GM21528 (cell line): ENCODE data around the gene IQSEC2.

ENCODE experiments used
- ATAC-seq: cut with Tn5 transposase; IDR thresholded peaks from one replicate; pipeline ENCODE4 v1.9.1; 2021; ENCODE audit warnings: mild to moderate bottlenecking, moderate library complexity; ENCODE audit not compliant: unreplicated experiment, low FRiP score

IQSEC2 gene

DNA sequence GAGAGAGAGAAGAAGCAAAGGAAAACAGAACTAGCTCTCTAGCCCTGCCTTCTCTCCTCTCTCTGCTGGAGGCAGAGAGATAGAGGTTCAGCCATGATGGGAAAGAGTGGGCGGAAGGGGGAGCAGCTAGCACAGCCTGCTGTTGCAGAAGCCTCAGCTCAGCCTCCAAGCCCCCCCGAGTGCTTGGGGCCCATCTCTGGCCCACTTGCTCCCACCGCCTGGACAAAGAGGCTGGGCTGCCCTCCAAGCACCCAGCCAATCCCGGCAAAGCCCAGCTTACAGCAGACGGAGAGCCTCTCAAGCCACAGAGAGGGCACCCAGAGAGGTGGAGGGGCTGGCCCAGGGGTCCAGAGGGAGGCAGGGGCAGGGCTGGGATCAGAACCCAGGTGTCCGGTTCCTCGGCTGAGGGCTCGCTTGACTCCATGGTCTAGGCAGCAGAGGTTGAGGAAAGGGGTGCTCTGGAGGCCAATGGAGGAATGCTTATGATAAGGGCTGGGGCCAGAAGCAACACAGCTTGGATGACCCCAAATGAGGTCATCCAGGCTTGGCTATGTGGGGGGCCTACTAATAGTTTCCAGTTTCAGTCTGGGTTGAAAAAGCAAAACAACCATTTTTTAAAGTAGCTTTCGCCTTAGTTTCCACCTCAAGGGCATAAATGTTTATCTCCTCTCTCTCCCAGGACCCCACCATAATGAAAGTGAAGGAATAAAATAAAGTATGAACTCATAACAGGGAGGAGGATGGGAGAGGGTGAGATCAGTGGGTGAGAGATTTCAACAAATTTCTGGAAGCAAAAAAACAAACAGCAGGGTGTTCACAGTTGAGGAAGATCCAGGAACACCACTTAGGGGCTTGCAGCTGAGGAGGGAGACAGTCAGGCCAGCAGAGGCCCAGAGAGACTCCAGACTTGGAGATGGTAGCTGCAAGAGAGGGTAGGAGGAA lies 24.9 kb upstream of the IQSEC2 start:
- no peak for ATAC-seq

DNA sequence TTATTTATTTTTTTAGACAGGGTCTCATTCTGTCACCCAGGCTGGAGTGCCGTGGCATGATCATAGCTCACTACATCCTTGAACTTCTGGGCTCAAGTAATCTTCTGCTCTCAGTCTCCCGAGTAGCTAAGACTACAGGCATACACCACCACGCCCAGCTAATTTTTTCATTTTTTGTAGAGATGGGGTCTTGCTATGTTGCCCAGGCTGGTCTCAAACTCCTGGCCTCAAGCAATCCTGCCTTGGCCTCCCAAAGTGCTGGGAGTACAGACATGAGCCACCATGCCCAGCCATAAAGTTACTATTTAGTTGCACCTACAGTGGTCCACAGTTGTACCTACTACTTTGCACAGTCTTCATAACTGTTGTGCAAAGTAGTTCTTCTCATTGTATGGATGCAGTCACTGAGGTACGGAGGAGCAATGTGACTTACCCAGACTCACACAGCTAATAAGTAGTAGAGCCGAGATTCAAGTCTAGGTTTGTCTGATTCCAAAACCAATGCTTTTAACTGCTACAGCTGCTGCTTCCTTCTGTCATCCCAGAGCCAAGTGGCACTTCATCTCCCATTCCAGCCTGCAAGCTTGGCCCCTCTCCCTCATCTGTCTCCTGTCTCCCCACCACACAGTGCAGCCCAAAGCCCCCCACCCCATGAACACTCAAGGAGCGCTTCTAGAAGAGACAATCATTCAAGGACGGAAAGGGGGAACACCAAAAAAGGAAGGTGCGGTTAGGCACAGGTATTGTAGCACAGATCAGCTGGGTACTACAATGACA lies 24.0 kb upstream of the IQSEC2 start:
- ATAC-seq = no peak

GRCh38 chrX:53303195-53303594 lies 21.8 kb upstream of the IQSEC2 start:
- no peak for ATAC-seq

DNA sequence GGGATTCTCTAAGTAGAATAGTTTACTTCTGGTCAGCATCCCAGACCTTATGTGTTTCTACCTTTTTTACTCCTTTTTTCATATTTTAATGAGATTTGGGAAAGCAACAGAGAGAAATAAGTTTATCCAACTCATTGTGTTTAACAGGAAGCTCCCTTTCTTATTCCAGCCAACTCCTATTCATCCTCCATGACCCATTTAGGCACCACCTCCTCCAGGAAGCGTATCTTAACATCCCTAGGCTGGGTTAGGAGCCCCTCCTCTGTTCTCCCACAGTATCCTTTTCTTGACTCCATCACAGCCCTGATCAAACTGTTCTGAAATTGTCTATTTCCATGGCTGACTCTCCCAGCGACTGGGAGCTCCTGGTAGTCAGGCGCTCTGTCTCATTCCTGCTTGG lies 18.8 kb upstream of the IQSEC2 start:
- no peak for ATAC-seq

GRCh38 chrX:53294024-53294648 lies 12.8 kb upstream of the IQSEC2 start:
- no peak for ATAC-seq

DNA sequence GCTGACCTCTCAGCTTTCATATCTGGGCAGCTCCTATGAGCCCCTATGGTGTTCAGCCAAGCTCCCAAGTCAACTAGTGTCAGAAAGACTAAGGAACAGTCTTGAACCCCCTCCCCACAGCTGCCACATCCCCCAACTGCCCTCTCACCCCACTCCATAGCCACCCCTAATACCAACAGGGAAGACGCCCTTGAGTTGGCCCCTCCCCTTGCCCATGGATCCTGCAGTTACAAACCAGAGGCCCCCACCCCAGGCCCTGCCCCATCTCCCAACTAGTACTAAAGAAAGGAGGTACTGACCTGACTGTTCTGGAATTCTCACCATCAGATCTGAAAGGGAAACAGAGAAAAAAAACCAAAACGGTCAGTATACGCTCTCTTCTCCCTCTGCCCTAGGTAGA lies 10.2 kb upstream of the IQSEC2 start:
- ATAC-seq = no peak

DNA sequence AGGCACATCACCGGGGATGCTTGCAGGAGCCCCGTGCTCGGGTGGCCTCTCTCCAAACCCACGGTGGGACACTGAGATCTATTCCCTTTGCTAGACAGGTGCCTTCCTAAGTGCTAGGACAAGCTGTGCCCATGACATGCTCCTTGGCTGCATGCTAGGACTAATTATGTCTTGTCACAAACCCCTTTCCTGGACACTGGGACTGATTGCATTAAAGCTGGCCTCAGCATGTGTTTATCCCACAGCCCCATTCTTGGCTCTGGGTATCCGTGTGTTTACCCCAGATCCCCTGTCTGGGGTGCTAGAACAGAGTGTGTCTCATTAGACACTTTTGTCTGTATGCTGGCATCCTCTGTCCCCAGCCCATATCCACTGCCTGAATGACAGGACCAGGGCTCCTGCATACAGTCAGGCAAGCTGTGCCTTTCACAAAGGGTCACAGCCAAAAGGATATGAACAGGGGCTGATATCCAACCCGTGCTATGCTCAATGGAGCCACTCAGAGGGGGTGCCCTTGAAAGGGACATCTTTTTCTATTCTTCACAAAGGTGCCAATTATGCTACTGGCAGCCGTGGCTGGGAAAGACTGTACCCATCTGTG lies 9.2 kb upstream of the IQSEC2 start:
- ATAC-seq = no peak

DNA sequence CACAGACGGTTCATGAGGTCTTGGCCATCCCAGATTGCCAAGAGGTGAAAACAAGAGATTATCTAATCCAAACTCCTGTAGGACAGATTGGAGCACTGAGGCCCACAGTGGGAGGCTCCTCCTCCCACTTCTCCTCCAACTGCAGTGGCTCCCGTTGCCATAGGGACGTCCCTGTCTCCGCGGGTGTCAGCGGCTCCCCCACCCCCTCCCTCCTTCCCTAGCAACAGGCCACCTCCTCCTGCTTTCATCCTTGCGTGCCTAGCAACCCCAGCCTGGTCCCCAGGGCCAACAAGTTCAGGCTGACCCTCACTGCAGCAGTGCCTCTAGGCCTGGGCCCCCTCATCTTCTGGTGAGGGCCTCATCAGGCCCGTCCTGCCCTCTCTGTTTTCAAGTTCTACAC lies 6.8 kb upstream of the IQSEC2 start:
- no peak for ATAC-seq

- no peak for ATAC-seq
These were observed 6.2 kb upstream of the IQSEC2 start for GRCh38 chrX:53287493-53288138.

DNA sequence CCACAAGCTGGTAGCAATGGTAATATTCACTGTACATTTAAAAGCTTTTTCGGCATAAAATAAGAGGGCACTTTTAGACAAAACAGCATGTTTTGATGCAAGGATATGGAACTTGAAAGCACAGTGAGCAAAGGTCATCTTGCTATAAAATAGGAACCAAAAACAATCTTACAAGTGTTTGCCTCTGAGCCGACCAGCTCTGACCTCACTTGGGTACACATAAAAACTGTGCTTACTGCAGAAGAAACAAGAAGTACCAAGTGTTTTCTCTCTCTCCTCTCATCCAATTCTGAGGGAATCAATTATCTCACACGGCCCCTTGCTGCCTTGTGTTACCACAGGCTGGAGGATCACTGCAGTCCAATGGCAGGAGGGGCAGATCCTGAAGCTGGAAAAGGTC lies 4.8 kb upstream of the IQSEC2 start:
- no peak for ATAC-seq

DNA sequence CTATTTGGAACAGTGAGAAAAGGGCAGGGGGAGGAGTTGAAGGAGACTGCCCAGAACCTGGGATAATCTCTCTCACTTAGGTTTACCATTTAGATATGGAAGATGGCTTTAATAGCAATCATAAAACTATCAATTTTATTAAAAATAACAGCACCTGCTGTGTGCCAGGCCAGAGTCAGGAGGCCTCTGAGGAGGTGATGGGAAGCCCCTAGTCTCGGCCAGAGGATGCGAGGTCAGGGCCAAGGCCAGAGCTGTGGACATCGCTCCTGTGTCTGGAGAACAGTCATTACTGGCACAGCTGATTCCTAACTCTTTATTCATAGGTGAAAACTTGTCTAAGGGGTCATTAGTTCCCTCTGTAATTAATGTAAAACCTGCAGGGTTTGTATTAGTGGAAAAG lies 4.2 kb upstream of the IQSEC2 start:
- ATAC-seq = no peak

GRCh38 chrX:53284684-53285447 lies 3.5 kb upstream of the IQSEC2 start:
- ATAC-seq = no peak

DNA sequence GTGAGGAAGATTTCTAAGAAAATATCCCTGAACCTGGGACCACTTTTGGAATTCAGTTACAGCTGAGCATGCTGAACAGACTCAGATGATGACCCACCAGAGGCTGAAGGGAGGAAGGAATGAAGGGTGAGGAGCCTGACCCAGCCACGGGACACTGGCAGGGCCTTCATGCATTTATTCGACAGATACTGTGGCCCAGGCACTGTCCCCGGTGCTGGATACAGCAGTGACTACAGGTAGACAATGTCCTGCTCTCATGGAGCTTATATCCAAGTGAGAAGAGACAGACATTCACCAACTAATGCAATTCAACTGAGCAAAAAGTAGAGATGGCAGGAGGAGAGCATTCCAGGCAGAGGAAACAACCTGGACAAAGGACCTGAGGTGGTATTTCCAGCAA lies 2.2 kb upstream of the IQSEC2 start:
- no peak for ATAC-seq

DNA sequence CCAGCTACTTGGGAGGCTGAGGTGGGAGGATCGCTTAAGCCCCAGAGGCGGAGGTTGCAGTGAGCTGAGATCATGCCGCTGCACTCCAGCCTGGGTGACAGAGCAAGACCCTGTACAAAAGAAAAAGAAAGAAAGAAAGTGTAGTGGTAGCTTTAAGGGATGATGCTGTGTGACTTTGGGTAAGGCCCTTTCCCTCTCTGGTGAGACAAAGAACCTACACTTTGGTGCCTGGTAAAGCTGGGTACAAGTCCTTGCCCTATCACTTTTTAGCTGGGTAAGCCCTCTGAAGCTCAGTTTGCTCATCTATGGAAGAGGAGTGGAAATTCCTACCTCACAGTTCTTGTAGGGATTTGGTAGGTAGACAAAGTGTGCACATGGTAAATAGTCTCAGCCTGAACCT lies 1.7 kb upstream of the IQSEC2 start:
- ATAC-seq = no peak

DNA sequence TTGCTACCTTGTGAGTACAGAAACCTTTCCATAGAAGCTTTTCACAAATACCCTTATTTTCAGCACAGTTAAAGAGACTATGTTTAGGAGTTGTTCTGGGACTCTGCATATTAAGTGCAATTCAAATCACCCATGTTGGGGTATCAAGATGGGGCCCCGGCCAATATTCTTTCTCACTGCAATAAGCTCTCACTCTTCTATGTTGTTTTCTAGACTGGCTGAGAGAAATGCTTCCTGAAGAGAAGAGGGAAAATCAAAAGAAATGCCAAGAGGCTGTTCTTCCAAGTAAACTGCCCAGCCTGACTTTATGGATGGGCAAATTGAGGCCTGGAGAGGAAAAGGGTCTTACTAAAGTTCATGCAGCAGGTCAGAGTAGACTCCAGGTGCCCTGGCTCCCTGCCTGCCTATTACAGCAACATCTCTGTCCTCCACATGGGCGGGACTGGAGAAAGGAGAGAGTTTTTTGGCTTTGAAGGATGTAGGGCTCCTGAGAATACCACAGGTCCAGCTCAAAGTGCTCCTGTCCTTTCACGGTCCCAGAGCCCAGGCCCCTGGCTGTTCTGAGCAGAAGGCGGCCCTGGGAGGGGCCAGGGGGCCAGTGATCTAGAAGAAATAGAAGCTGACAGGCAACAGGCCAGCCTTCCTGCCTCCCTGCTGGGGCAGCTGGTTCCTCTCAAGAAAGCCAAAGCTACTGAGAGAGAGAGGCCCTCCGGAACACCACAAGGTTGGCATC lies 745 bp upstream of the IQSEC2 start:
- no peak for ATAC-seq

DNA sequence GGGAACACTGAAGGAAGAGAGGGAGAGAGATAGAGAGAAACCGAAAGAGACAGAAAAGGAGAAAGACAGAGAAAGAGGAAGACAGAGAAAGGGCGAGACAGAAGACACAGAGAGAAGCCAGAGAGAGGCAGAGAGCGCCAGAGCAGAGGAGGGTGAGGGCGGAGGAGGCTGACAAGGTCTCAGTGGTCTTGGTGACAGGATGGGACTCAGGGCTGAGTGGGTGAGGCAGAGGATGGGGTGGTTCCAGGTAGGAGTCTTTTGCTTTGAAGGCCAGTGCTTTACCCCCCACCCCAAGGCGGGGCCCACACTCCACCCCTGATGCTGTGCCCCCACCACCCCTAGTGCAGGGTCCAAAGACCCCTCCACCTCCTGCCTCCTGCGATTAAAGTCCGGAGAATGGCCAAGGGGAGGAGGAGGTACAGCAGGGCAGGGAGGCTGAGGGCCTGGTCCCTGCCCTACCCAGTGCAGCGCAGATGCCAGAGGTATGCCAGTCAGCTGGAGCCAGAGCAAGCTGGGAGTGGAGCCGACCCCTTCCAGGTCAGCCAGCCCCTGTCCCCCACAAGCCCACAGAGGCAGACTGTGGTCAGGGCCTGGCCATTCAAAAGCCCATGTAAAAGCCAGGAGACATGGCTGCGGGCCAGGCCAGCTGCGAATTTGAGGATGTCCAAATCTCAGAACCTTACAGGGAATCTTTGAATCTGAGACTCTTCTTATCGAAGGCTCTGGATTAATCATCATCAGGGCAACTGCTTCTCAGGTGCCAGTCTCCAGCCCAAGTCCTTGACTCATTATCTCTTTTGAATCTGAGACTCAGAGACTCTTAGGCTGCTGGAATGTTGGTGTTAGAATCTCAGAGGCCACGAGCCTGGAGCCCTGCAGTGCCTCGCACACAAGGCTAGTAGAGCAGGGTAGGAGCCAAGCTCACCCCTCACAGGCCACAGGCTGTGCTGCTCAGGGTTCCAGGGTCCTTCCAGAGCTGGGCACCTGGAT lies 758 bp downstream of the IQSEC2 start:
- ATAC-seq = no peak

GRCh38 chrX:53279296-53280237 lies 1.8 kb downstream of the IQSEC2 start:
- ATAC-seq = no peak
